Breast epithelium (tissue), 4 donors: ENCODE measurements around the gene RARRES2. TPM values are rescaled to one million over a fixed set of nuclear protein-coding genes. Genes with fewer than 3 reads are reported as not detected.
"Not testable (repeated sequence)": the region's sequence is repeated elsewhere in the genome, so short reads cannot be mapped to it uniquely, and the experiment has no call there.

Experiments used
- DNase-seq, 2 donors: peaks; one replicate each; pipeline ENCODE4 v3.0.0-alpha.2; 2019; ENCODE audit warnings: low spot score in 2 of 2
- H3K27ac ChIP-seq, 2 donors: fragments of 200-600 bp; sonication (generic) in 1 of 2; one replicate each; pipeline ENCODE4 v1.5.1; 2016 to 2019; ENCODE audit warnings: mild to moderate bottlenecking in 1 of 2
- H3K27me3 ChIP-seq, 2 donors: fragments of 200-600 bp; sonication (generic) in 1 of 2; one replicate each; pipeline versions ENCODE4 v1.5.1 to v1.6.0; 2017 to 2019; ENCODE audit warnings: control low read depth in 1 of 2, mild to moderate bottlenecking in 1 of 2
- H3K36me3 ChIP-seq: fragments of 200-600 bp; one replicate; pipeline ENCODE4 v1.5.1; 2019
- H3K4me1 ChIP-seq, 2 donors: fragments of 200-600 bp; sonication (generic); one replicate each; pipeline ENCODE4 v1.5.1; 2016 to 2019; ENCODE audit warnings: control low read depth in 1 of 2
- H3K4me3 ChIP-seq, 3 donors: fragments of 200-600 bp; sonication (generic); 1 replicate in 2 of 3; 2 replicates in 1 of 3; pipeline ENCODE4 v1.5.1; 2016 to 2019; ENCODE audit warnings: mild to moderate bottlenecking in 3 of 3, moderate library complexity in 2 of 3
- H3K9me3 ChIP-seq, 2 donors: fragments of 200-600 bp; sonication (generic) in 1 of 2; one replicate each; pipeline ENCODE4 v1.5.1; 2016 to 2019; ENCODE audit warnings: control low read depth in 1 of 2
- CTCF ChIP-seq, 3 donors: fragments of 450-650 bp; IDR thresholded peaks; one replicate each; pipeline ENCODE4 v1.5.1; 2016 to 2017; ENCODE audit warnings: antibody characterized with exemption in 3 of 3, mild to moderate bottlenecking in 3 of 3, moderate library complexity in 3 of 3
- POLR2A ChIP-seq: fragments of 450-650 bp; IDR thresholded peaks from one replicate; pipeline ENCODE4 v1.6.1; 2016; ENCODE audit warnings: antibody characterized with exemption, mild to moderate bottlenecking, moderate library complexity
- POLR2AphosphoS5 ChIP-seq, 3 donors: sonication (generic); formaldehyde crosslinking; IDR thresholded peaks; one replicate each; pipeline ENCODE4 v1.6.1; 2017; ENCODE audit warnings: antibody characterized with exemption in 3 of 3
- intact Hi-C: fragments of 100-400 bp; cut with DNase I; formaldehyde crosslinking; loops from one replicate; pipeline ENCODE4 v1.15.1; 2023; ENCODE audit warnings: low total_unique reads
- total RNA-seq, 3 donors: library from RNA; depleted of rRNA; stranded (reverse); fragments of >200 nt; gene quantifications; one replicate each; pipeline ENCODE4 v1.1.0, GENCODE V29; 2016

The RARRES2 gene
- total RNA-seq, result 100 to 1,000 TPM; 156 to 297 (median 267) TPM

- intact Hi-C loops, result no loop called here
- TF ChIP-seq CTCF (IDR thresholded peaks at IDR 0.05) (no peak), POLR2AphosphoS5 (IDR thresholded peaks at IDR 0.05) (no peak), POLR2A (no peak)
- Histone ChIP-seq H3K9me3 (peaks cover 0 to 6% of the 10 kb centered on the region in 2 donors), H3K4me3 (peak within 1 kb of the TSS; percentile 49 to 81 (median 63)), H3K4me1 (peaks cover 0 to 12% of the 10 kb centered on the region in 2 donors), H3K27me3 (no peaks in the 10 kb centered on the region), H3K36me3 (no peaks in the 10 kb centered on the region), H3K27ac (peak within 1 kb of the TSS; percentile 72 to 94)
- no peak for DNase-seq
These were observed at the start of gene RARRES2 for GRCh38 chr7:150341263-150342120. RARRES2 (minus strand) TSS chr7:150341629; CDS start chr7:150340609, 1,020 bp downstream.

GRCh38 chr7:150390205-150390604 is 48.8 kb upstream of the RARRES2 start:
- H3K4me1 ChIP-seq, result no peaks in the 10 kb centered on the region
- no peak overlapping the region for H3K4me3 ChIP-seq
- no peak for DNase-seq
- H3K9me3 ChIP-seq, result no peaks in the 10 kb centered on the region
- H3K36me3 ChIP-seq, result no peaks in the 10 kb centered on the region
- no peak overlapping the region for H3K27ac ChIP-seq
- H3K27me3 ChIP-seq, result no peaks in the 10 kb centered on the region
- TF ChIP-seq CTCF (IDR thresholded peaks at IDR 0.05) (no peak), POLR2AphosphoS5 (IDR thresholded peaks at IDR 0.05) (no peak), POLR2A (no peak)
- intact Hi-C loops, result no loop called here

- no peaks in the 10 kb centered on the region for H3K36me3 ChIP-seq
- intact Hi-C loops, result no loop called here
- no peaks in the 10 kb centered on the region for H3K27me3 ChIP-seq
- no peak for TF ChIP-seq POLR2A
- no peak for TF ChIP-seq CTCF (IDR thresholded peaks at IDR 0.05)
- TF ChIP-seq POLR2AphosphoS5 (IDR thresholded peaks at IDR 0.05), result no peak
- DNase-seq, result no peak
- no peak overlapping the region for H3K4me3 ChIP-seq
- no peak overlapping the region for H3K27ac ChIP-seq
- H3K9me3 ChIP-seq, result no peaks in the 10 kb centered on the region
- no peaks in the 10 kb centered on the region for H3K4me1 ChIP-seq
These were observed 48.0 kb upstream of the RARRES2 start for GRCh38 chr7:150389532-150389816.

- intact Hi-C loops, result no loop called here
- Histone ChIP-seq H3K27ac (peak overlapping the region; percentile 41 to 55), H3K4me3 (no peak overlapping the region), H3K4me1 (no peaks in the 10 kb centered on the region), H3K9me3 (no peaks in the 10 kb centered on the region), H3K27me3 (no peaks in the 10 kb centered on the region), H3K36me3 (no peaks in the 10 kb centered on the region)
- DNase-seq, result peak; percentile 69 to 82
- TF ChIP-seq CTCF (IDR thresholded peaks at IDR 0.05) (peak; percentile 51 to 92 (median 69)), POLR2A (no peak), POLR2AphosphoS5 (IDR thresholded peaks at IDR 0.05) (peak in 2 of 3 donors; percentile 29 to 63)
These were observed 47.5 kb upstream of the RARRES2 start for GRCh38 chr7:150388709-150389531.

DNA sequence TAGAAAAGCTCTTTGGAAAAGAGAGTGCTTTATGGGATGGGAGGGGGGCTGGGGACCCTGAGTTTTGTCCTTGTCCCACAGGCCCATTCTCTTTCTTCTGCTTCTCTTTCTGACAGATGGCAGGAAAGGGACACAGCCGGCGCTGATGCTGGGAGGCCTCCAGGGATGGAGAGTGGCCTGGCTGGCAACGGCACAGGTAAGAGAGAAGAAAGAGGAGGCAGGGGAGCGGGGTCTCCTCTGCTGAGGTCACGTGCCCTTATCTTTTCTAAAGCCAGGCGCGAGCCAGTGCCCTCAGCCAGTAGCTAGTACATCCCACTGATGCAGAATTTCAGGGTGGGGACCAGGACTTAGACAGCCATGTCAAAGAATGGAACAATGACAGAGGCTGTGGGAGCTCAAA is 46.9 kb upstream of the RARRES2 start:
- no peak for DNase-seq
- Histone ChIP-seq H3K27ac (peak overlapping the region; percentile 41 to 55), H3K4me1 (peaks cover 0 to 4% of the 10 kb centered on the region in 2 donors), H3K36me3 (no peaks in the 10 kb centered on the region), H3K4me3 (no peak overlapping the region), H3K9me3 (no peaks in the 10 kb centered on the region), H3K27me3 (no peaks in the 10 kb centered on the region)
- intact Hi-C loops, result no loop called here
- no peak for TF ChIP-seq POLR2AphosphoS5 (IDR thresholded peaks at IDR 0.05)
- TF ChIP-seq POLR2A, result no peak
- TF ChIP-seq CTCF (IDR thresholded peaks at IDR 0.05), result no peak

DNA sequence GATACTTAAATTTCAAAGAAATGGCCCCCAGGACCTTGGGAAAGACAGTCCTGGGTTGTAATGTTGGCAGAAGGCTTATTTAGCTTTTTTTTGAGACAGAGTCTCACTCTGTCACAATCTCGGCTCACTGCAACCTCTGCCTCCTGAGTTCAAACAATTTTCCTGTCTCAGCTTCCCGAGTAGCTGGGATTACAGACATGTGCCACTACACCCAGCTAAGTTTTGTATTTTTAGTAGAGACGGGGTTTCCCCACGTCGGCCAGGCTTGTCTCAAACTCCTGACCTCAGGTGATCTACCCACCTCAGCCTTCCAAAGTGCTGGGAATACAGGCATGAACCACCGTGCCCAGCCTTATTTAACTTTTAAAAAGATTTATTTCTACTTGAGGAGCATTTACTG is 44.5 kb upstream of the RARRES2 start:
- H3K27me3 ChIP-seq, H3K4me3 ChIP-seq, H3K27ac ChIP-seq, H3K9me3 ChIP-seq, H3K36me3 ChIP-seq, intact Hi-C loops: not testable (repeated sequence)
- peaks cover 0 to 11% of the 10 kb centered on the region in 2 donors for H3K4me1 ChIP-seq
- DNase-seq, result peak in 1 of 2 donors; percentile 10
